Measurements from ENCODE around the gene SUMO1. TPM values are rescaled to one million over a fixed set of nuclear protein-coding genes. Genes with fewer than 3 reads are reported as not detected.

SUMO1 gene
- total and polyA plus RNA-seq, 2 of the 8 experiments (the other 6 are each of a cell fraction or from before 2014, with no cell fraction given): 108 to 238 TPM

- Histone ChIP-seq H3K79me2 (ENCODE audit: control insufficient read depth in 1 of 2, insufficient read depth in 2 of 2, low read length in 2 of 2) (peaks cover 0 to 67% of the 10 kb centered on the region in 2 experiments; a peak in 3 of 4 replicates), H3K36me3 (ENCODE audit: control insufficient read depth in 2 of 4, insufficient read depth in 4 of 4, low read length in 3 of 4) (peaks cover 0 to 41% (median 20%) of the 10 kb centered on the region in 4 experiments; a peak in 6 of 8 replicates)
- TF ChIP-seq TAF1 (IDR thresholded peaks at IDR 0.05; ENCODE audit: low read depth, low read length) (no peak), SIN3A (conservative IDR thresholded peaks at IDR 0.05 in 1 of 2, IDR thresholded peaks at IDR 0.05 in 1 of 2; ENCODE audit: low read depth in 1 of 2, low read length in 2 of 2) (no peak), POLR2A (IDR thresholded peaks at IDR 0.05; ENCODE audit: control extremely low read depth in 1 of 2, low read depth in 2 of 2, low read length in 2 of 2) (no peak), BCL11A (IDR thresholded peaks at IDR 0.05; ENCODE audit: low read depth in 2 of 2, low read length in 2 of 2) (no peak), SUZ12 (IDR thresholded peaks at IDR 0.05; ENCODE audit: low read length) (no peak), SP1 (IDR thresholded peaks at IDR 0.05; ENCODE audit: low read depth, low read length) (no peak), HDAC6 (IDR thresholded peaks at IDR 0.05; ENCODE audit: low read depth, low read length) (no peak), TCF12 (IDR thresholded peaks at IDR 0.05; ENCODE audit: low read depth, low read length) (no peak), RNF2 (IDR thresholded peaks at IDR 0.05; ENCODE audit: borderline replicate concordance, low read depth, low read length, missing control alignments, poor library complexity, severe bottlenecking) (no peak), EGR1 (IDR thresholded peaks at IDR 0.05; ENCODE audit: borderline replicate concordance, low read depth, low read length) (no peak), TAF7 (optimal IDR thresholded peaks at IDR 0.05; ENCODE audit: borderline replicate concordance, low read depth, low read length) (no peak), CBX8 (IDR thresholded peaks at IDR 0.05; ENCODE audit: borderline replicate concordance, low read depth, low read length) (no peak)
- TF ChIP-seq, protein P1, sequence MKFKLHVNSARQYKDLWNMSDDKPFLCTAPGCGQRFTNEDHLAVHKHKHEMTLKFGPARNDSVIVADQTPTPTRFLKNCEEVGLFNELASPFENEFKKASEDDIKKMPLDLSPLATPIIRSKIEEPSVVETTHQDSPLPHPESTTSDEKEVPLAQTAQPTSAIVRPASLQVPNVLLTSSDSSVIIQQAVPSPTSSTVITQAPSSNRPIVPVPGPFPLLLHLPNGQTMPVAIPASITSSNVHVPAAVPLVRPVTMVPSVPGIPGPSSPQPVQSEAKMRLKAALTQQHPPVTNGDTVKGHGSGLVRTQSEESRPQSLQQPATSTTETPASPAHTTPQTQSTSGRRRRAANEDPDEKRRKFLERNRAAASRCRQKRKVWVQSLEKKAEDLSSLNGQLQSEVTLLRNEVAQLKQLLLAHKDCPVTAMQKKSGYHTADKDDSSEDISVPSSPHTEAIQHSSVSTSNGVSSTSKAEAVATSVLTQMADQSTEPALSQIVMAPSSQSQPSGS (IDR thresholded peaks at IDR 0.05; ENCODE audit: low read length): no peak
These were observed 23.2 kb downstream of the SUMO1 start for GRCh38 chr2:202215179-202215578.

More at GRCh38 chr2:202215179-202215578, 23.2 kb downstream of the SUMO1 start:
- WGBS, 2 experiments (ENCODE audit: extremely low coverage in 1 of 2, insufficient coverage in 1 of 2, insufficient read length in 1 of 2, insufficient replicate concordance in 2 of 2, low coverage in 1 of 2, low lambda C conversion rate in 2 of 2, missing lambda C conversion rate in 1 of 2): 100% methylated on average over 1 of the region's 1 CpG; no CpG with 5 or more reads in 1 of the 2 experiments
- no peaks in the 10 kb centered on the region for H3K23me2 ChIP-seq (ENCODE audit: low read depth, low read length)
- H3K4me2 ChIP-seq (ENCODE audit: insufficient read depth in 1 of 2, low read depth in 2 of 2, low read length in 2 of 2): no peak overlapping the region
- H3K79me1 ChIP-seq (ENCODE audit: low read depth, low read length): no peaks in the 10 kb centered on the region
- FAIRE-seq (no peak), DNase-seq (ENCODE audit: low read depth in 1 of 2, low spot score in 2 of 2) (no peak)
- H3K14ac ChIP-seq (ENCODE audit: insufficient read length): no peak overlapping the region
- H3K4me1 ChIP-seq (replicated peaks in 1 of 4; ENCODE audit: control insufficient read depth in 3 of 4, insufficient read depth in 4 of 4, low read length in 3 of 4): no peaks in the 10 kb centered on the region
- H2AK5ac ChIP-seq (ENCODE audit: low read depth, low read length): no peak overlapping the region
- no peaks in the 10 kb centered on the region for H3K27me3 ChIP-seq (replicated peaks in 1 of 4; ENCODE audit: control insufficient read depth in 3 of 4, extremely low read depth in 1 of 4, insufficient read depth in 3 of 4, low read length in 3 of 4)
- H2BK15ac ChIP-seq (ENCODE audit: low read length): no peak overlapping the region
- H3K18ac ChIP-seq (ENCODE audit: extremely low read depth, low read length): no peak overlapping the region
- peaks cover 0 to 4% of the 10 kb centered on the region in 2 experiments for H4K20me1 ChIP-seq (replicated peaks in 1 of 2; ENCODE audit: control insufficient read depth in 1 of 2, insufficient read depth in 2 of 2, low read length in 2 of 2)
- no peaks in the 10 kb centered on the region for H3K9me3 ChIP-seq (ENCODE audit: insufficient read depth in 2 of 2, low read depth in 1 of 2, low read length in 1 of 2)
- CTCF ChIA-PET (ENCODE audit: partially characterized antibody): no interaction called here
- POLR2A ChIA-PET (ENCODE audit: partially characterized antibody): interaction anchor here (1.0 kb wide), 1 partner anchor 80 kb away, joined by 3 read pairs; no protein-coding TSS in a partner anchor
- H2AFZ ChIP-seq (ENCODE audit: low read length): no peak overlapping the region
- H3K27ac ChIP-seq (ENCODE audit: low read depth, low read length): no peak overlapping the region
- no peak overlapping the region for H2BK5ac ChIP-seq (ENCODE audit: low read depth, low read length)
- no peak overlapping the region for H3K9ac ChIP-seq (replicated peaks in 1 of 4; ENCODE audit: extremely low read depth in 1 of 4, low read depth in 3 of 4, low read length in 3 of 4)
- H4K91ac ChIP-seq (replicated peaks; ENCODE audit: insufficient read length, low read length): no peak overlapping the region
- H4K8ac ChIP-seq (ENCODE audit: extremely low read depth, insufficient read depth, low read length): no peak overlapping the region
- H2BK120ac ChIP-seq (replicated peaks; ENCODE audit: low read depth, low read length): no peak overlapping the region
- no peak overlapping the region for H2BK12ac ChIP-seq (ENCODE audit: low read depth, low read length)
- no peak overlapping the region for H3K23ac ChIP-seq (ENCODE audit: insufficient read length)
- no peak overlapping the region for H2BK20ac ChIP-seq (ENCODE audit: low read length)
- no peak overlapping the region for H3K56ac ChIP-seq (replicated peaks; ENCODE audit: insufficient read length, low read depth, low read length)
- H4K5ac ChIP-seq (ENCODE audit: insufficient read length, low read depth, low read length): no peak overlapping the region
- H3K4me3 ChIP-seq (ENCODE audit: extremely low read depth in 1 of 4, insufficient read depth in 2 of 4, low read depth in 3 of 4, low read length in 4 of 4): no peak overlapping the region
- H3K4ac ChIP-seq (replicated peaks; ENCODE audit: insufficient read length, low read depth, low read length): no peak overlapping the region
